Loucy (cell line): Measurements from ENCODE around the gene BTBD16.

Experiments
- EZH2phosphoT487 ChIP-seq: fragments of 200-600 bp; IDR thresholded peaks from 2 replicates; pipeline ENCODE4 v1.6.1; 2018; ENCODE audit warnings: antibody characterized with exemption, mild to moderate bottlenecking, moderate library complexity, borderline replicate concordance
- TF ChIP-seq, protein P1 (sequence below): fragments of 200-600 bp; sonication (generic); conservative IDR thresholded peaks from 2 replicates; pipeline ENCODE4 v1.5.1; 2014; ENCODE audit warnings: mild to moderate bottlenecking, antibody characterized with exemption, low read length

DNA sequence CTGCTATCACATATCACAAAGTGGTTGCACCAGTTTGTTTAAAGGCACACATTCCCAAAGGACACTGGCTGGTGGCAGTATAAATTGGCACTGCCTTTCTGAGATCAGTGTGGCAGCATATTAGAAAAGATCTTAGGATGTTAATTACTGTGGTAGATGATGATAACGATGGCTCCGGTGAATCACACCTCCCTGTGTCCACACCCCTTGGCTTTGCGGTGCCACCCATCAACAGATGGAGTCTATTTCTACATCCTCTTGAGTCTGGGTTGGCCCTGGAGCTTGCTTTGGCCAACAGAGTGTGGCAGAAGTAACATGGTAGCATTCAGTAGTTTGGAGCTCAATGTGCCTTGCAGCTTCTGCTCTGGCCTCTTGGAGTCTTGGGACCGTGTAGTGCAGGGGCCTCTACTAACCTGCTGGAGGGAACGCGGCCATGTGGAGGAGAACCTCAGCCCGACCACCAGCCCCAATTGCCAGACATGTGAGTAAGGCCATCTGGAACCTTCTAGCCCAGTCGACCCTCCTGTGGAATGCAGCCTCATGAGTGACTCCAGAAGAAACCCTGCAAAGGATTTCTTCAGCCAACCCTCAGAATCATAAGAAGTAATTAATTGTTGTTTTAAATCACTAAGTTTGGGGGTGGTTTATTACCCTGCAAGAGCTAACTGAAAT, 76.2 kb downstream of the BTBD16 start:
- TF ChIP-seq, protein P1, sequence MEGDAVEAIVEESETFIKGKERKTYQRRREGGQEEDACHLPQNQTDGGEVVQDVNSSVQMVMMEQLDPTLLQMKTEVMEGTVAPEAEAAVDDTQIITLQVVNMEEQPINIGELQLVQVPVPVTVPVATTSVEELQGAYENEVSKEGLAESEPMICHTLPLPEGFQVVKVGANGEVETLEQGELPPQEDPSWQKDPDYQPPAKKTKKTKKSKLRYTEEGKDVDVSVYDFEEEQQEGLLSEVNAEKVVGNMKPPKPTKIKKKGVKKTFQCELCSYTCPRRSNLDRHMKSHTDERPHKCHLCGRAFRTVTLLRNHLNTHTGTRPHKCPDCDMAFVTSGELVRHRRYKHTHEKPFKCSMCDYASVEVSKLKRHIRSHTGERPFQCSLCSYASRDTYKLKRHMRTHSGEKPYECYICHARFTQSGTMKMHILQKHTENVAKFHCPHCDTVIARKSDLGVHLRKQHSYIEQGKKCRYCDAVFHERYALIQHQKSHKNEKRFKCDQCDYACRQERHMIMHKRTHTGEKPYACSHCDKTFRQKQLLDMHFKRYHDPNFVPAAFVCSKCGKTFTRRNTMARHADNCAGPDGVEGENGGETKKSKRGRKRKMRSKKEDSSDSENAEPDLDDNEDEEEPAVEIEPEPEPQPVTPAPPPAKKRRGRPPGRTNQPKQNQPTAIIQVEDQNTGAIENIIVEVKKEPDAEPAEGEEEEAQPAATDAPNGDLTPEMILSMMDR: no peak
- no peak for TF ChIP-seq EZH2phosphoT487
